Tibial artery (tissue), 4 donors: ENCODE data around the gene SLC17A1.

Experiments used
- DNase-seq, 2 donors: peaks; one replicate each; pipeline ENCODE4 v3.0.0-alpha.2; 2019
- H3K27ac ChIP-seq, 2 donors: fragments of 200-600 bp; sonication (generic) in 1 of 2; 1 replicate in 1 of 2; 2 replicates in 1 of 2; pipeline ENCODE4 v1.5.1; 2018 to 2019; ENCODE audit warnings: mild to moderate bottlenecking in 1 of 2
- H3K27me3 ChIP-seq, 2 donors: fragments of 200-600 bp; sonication (generic) in 1 of 2; one replicate each; pipeline versions ENCODE4 v1.5.1 to v1.6.0; 2016 to 2019
- H3K36me3 ChIP-seq, 3 donors: fragments of 200-600 bp; sonication (generic) in 2 of 3; one replicate each; pipeline ENCODE4 v1.5.1; 2016 to 2019; ENCODE audit warnings: mild to moderate bottlenecking in 2 of 3
- H3K4me1 ChIP-seq, 4 donors: fragments of 200-600 bp; sonication (generic) in 2 of 4; 1 replicate in 3 of 4; 2 replicates in 1 of 4; pipeline ENCODE4 v1.5.1; 2016 to 2019
- H3K4me3 ChIP-seq, 2 donors: fragments of 200-600 bp; sonication (generic) in 1 of 2; 1 replicate in 1 of 2; 2 replicates in 1 of 2; pipeline ENCODE4 v1.5.1; 2018 to 2019; ENCODE audit warnings: mild to moderate bottlenecking in 2 of 2
- H3K9me3 ChIP-seq, 3 donors: fragments of 200-600 bp; sonication (generic) in 1 of 3; one replicate each; pipeline ENCODE4 v1.5.1; 2016 to 2019
- intact Hi-C: fragments of 100-400 bp; cut with DNase I; formaldehyde crosslinking; loops from one replicate; pipeline ENCODE4 v1.15.0; 2023; ENCODE audit warnings: low total_unique reads
- TF ChIP-seq, protein P1 (sequence below), 2 experiments: fragments of 200-600 bp in 1 of 2; fragments of 450-650 bp in 1 of 2; IDR thresholded peaks; one replicate each; pipeline ENCODE4 v1.5.1; 2017 to 2019; ENCODE audit warnings: antibody characterized with exemption in 2 of 2, mild to moderate bottlenecking in 1 of 2, moderate library complexity in 1 of 2

SLC17A1 gene

GRCh38 chr6:25804804-25805203 is 27.0 kb downstream of the SLC17A1 start:
- no peaks in the 10 kb centered on the region for H3K36me3 ChIP-seq
- TF ChIP-seq, protein P1, sequence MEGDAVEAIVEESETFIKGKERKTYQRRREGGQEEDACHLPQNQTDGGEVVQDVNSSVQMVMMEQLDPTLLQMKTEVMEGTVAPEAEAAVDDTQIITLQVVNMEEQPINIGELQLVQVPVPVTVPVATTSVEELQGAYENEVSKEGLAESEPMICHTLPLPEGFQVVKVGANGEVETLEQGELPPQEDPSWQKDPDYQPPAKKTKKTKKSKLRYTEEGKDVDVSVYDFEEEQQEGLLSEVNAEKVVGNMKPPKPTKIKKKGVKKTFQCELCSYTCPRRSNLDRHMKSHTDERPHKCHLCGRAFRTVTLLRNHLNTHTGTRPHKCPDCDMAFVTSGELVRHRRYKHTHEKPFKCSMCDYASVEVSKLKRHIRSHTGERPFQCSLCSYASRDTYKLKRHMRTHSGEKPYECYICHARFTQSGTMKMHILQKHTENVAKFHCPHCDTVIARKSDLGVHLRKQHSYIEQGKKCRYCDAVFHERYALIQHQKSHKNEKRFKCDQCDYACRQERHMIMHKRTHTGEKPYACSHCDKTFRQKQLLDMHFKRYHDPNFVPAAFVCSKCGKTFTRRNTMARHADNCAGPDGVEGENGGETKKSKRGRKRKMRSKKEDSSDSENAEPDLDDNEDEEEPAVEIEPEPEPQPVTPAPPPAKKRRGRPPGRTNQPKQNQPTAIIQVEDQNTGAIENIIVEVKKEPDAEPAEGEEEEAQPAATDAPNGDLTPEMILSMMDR (IDR thresholded peaks at IDR 0.05) = no peak
- intact Hi-C loops = no loop called here

GRCh38 chr6:25801436-25801835 is 30.4 kb downstream of the SLC17A1 start:
- Histone ChIP-seq H3K27ac (no peak overlapping the region), H3K4me3 (no peak overlapping the region), H3K9me3 (no peaks in the 10 kb centered on the region), H3K36me3 (no peaks in the 10 kb centered on the region), H3K4me1 (no peaks in the 10 kb centered on the region), H3K27me3 (no peaks in the 10 kb centered on the region)
- intact Hi-C loops = no loop called here
- TF ChIP-seq, protein P1 (IDR thresholded peaks at IDR 0.05) = no peak
- no peak for DNase-seq

More at GRCh38 chr6:25804804-25805203, 27.0 kb downstream of the SLC17A1 start:
- DNase-seq = no peak
- Histone ChIP-seq H3K9me3 (no peaks in the 10 kb centered on the region), H3K27me3 (no peaks in the 10 kb centered on the region), H3K27ac (no peak overlapping the region), H3K4me1 (no peaks in the 10 kb centered on the region), H3K4me3 (no peak overlapping the region)

DNA sequence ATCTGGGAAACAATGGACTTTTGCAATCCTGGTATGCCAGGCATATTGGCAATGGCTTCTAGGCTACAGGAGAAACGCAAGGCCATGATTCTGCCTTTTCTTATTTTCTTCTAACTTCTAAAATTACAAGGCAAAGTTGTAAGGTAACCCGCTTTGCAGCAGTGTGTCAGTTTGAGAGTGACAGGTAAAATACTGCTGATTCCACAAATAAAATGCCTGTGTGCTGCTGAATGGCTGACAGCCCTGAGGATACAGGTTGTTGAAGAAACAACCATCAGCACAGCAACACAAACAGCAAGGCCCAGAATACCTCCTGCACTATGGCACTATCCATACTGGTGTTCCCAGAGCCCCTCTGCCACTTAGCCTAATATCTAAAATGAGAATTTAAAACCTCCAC is 37.1 kb downstream of the SLC17A1 start:
- intact Hi-C loops = no loop called here
- H3K9me3 ChIP-seq = no peaks in the 10 kb centered on the region
- no peaks in the 10 kb centered on the region for H3K36me3 ChIP-seq
- no peak overlapping the region for H3K4me3 ChIP-seq
- TF ChIP-seq, protein P1 (IDR thresholded peaks at IDR 0.05) = no peak
- no peaks in the 10 kb centered on the region for H3K27me3 ChIP-seq
- no peaks in the 10 kb centered on the region for H3K4me1 ChIP-seq
- H3K27ac ChIP-seq = no peak overlapping the region
- DNase-seq = no peak

DNA sequence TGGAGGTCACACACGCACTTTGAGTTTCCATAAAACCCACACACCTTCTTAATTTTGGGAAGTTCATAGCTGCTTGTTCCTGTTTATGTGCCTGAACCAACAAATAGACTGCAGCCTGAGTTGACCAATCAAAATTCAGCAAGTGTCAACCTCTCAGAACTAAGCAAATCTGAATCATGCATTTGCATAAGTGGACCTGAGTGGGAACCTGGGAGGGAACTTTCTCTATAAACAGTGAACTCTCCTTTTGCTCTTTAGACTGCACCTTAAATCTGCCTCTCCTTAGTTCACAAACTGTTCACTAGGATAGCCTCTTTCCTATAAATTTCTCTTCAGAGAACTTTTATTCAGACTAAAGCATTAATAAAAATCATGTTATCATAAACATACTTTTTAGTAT is 37.9 kb downstream of the SLC17A1 start:
- intact Hi-C loops = no loop called here
- Histone ChIP-seq H3K9me3 (no peaks in the 10 kb centered on the region), H3K36me3 (no peaks in the 10 kb centered on the region), H3K4me1 (no peaks in the 10 kb centered on the region), H3K27ac (no peak overlapping the region), H3K27me3 (no peaks in the 10 kb centered on the region), H3K4me3 (no peak overlapping the region)
- TF ChIP-seq, protein P1 (IDR thresholded peaks at IDR 0.05) = no peak
- DNase-seq = no peak

DNA sequence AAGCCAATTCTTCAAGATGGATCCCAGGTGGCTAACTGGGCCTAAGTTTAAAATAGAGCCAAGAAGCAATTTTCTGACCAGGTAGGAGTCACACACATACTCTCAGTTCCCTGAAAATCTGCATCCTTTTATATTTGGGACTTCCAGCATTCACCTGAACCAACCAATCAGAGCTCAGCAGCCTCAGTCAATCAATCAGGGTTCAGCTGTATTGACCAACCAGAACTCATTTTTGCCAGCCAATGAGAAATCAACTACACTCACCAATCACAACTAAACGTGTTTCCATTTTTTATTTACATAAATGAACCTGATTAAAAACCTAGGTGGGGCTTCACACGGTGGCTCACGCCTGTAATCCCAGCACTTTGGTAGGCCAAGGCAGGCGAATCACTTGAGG is 39.8 kb downstream of the SLC17A1 start:
- no peak overlapping the region for H3K27ac ChIP-seq
- TF ChIP-seq, protein P1 (IDR thresholded peaks at IDR 0.05) = no peak
- no peak overlapping the region for H3K4me3 ChIP-seq
- DNase-seq = no peak
- H3K4me1 ChIP-seq = no peaks in the 10 kb centered on the region
- no peaks in the 10 kb centered on the region for H3K36me3 ChIP-seq
- intact Hi-C loops = no loop called here
- H3K9me3 ChIP-seq = no peaks in the 10 kb centered on the region
- H3K27me3 ChIP-seq = no peaks in the 10 kb centered on the region

DNA sequence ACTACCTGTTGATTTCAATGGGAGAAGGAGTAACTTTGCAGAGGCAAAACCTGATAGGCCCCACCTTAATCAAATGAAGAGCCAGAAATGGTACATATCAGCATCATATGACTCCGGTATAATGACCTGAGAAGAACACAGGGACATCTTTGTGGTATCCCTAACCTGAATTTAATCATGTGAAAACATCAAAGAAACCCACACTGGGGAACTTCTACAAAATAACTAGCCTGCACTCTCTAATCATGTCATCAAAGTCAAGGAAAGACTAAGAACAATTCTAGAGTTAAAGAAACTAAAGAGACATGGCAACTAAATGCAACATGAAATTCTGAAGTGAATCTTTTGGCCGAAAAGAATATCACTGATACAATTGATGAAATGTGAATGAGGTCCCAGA is 42.4 kb downstream of the SLC17A1 start:
- Histone ChIP-seq H3K36me3 (no peaks in the 10 kb centered on the region), H3K27ac (no peak overlapping the region), H3K4me3 (no peak overlapping the region), H3K4me1 (no peaks in the 10 kb centered on the region), H3K27me3 (no peaks in the 10 kb centered on the region), H3K9me3 (no peaks in the 10 kb centered on the region)
- intact Hi-C loops = loop anchor here (10.0 kb wide), 1 partner anchor 205 kb away; no protein-coding TSS in a partner anchor
- TF ChIP-seq, protein P1 (IDR thresholded peaks at IDR 0.05) = no peak
- DNase-seq = no peak
